Chondrocyte (in vitro differentiated cells): ENCODE measurements around the gene SLITRK4. TPM values are rescaled to one million over a fixed set of nuclear protein-coding genes. Genes with fewer than 3 reads are reported as not detected.

Experiments
- DNase-seq: peaks from one replicate; pipeline ENCODE4 v3.0.0; 2021; ENCODE audit warnings: mixed read lengths, low spot score
- H3K27ac Mint-ChIP-seq: one replicate; pipeline ENCODE4 v1.8.0; 2021; ENCODE audit warnings: mild to moderate bottlenecking, moderate library complexity, mixed read lengths; ENCODE audit not compliant: unreplicated experiment
- H3K27me3 Mint-ChIP-seq: 2 replicates; pipeline ENCODE4 v1.8.0; 2021; ENCODE audit warnings: low read depth, mixed read lengths
- H3K36me3 Mint-ChIP-seq: 2 replicates; pipeline ENCODE4 v1.8.0; 2021; ENCODE audit warnings: low read depth, mixed read lengths
- H3K4me1 Mint-ChIP-seq: 2 replicates; pipeline ENCODE4 v1.8.0; 2021; ENCODE audit warnings: low read depth, mild to moderate bottlenecking, mixed read lengths
- H3K4me3 Mint-ChIP-seq: one replicate; pipeline ENCODE4 v1.8.0; 2021; ENCODE audit warnings: mild to moderate bottlenecking, moderate library complexity, mixed read lengths; ENCODE audit not compliant: unreplicated experiment
- H3K9me3 Mint-ChIP-seq: 2 replicates; pipeline ENCODE4 v1.8.0; 2021; ENCODE audit warnings: low read depth, mixed read lengths
- CTCF ChIP-seq: fragments of 200-600 bp; sonication (generic); IDR thresholded peaks from 2 replicates; pipeline ENCODE4 v1.5.0; 2021; ENCODE audit warnings: antibody characterized with exemption, mild to moderate bottlenecking, moderate library complexity
- long read RNA-seq: library from polyadenylated mRNA; stranded (forward); transcript quantifications from one replicate; pipeline ENCODE4 v2.0.0, GENCODE V29; 2021
- total RNA-seq: library from RNA; stranded (reverse); gene quantifications from 3 replicates; pipeline ENCODE4 v1.2.1, GENCODE V29; 2021

SLITRK4 gene
- total RNA-seq, result 0.82 to 2.4 TPM (median 2.1 TPM) in 3 replicates
- long read RNA-seq, transcript SLITRK4-201 (2 exons, 3,357 nt), result major isoform, 7 of 8 reads
- long read RNA-seq, partial matches to known transcripts, result 0 of 8 reads
- long read RNA-seq, other reads (novel, unspliced or antisense), result 0 of 8 reads

- H3K4me3 Mint-ChIP-seq, result peak within 1 kb of the TSS; percentile 52
- no peak for TF ChIP-seq CTCF
- H3K27ac Mint-ChIP-seq, result no peak within 1 kb of the TSS
- H3K27me3 Mint-ChIP-seq, result peaks cover 18% of the 10 kb centered on the region
- no peak for DNase-seq
- H3K4me1 Mint-ChIP-seq, result peaks cover 17% of the 10 kb centered on the region
- H3K36me3 Mint-ChIP-seq, result no peaks in the 10 kb centered on the region
- H3K9me3 Mint-ChIP-seq, result no peaks in the 10 kb centered on the region
Observed at GRCh38 chrX:143635915-143636314, at the start of gene SLITRK4. Gene SLITRK4 (minus strand): TSS chrX:143636101. CDS start chrX:143631108, 4,993 bp downstream.

GRCh38 chrX:143683486-143683885 lies 47.6 kb upstream of the SLITRK4 start:
- TF ChIP-seq CTCF, result no peak
- Mint-ChIP-seq H3K9me3 (peaks cover 18% of the 10 kb centered on the region), H3K27me3 (no peaks in the 10 kb centered on the region), H3K36me3 (no peaks in the 10 kb centered on the region), H3K4me3 (no peak overlapping the region), H3K27ac (no peak overlapping the region), H3K4me1 (no peaks in the 10 kb centered on the region)
- DNase-seq, result no peak

- Mint-ChIP-seq H3K9me3 (no peaks in the 10 kb centered on the region), H3K27me3 (no peaks in the 10 kb centered on the region), H3K27ac (no peak overlapping the region), H3K36me3 (no peaks in the 10 kb centered on the region), H3K4me3 (no peak overlapping the region), H3K4me1 (no peaks in the 10 kb centered on the region)
- DNase-seq, result no peak
- no peak for TF ChIP-seq CTCF
Observed at GRCh38 chrX:143674926-143675325, 39.0 kb upstream of the SLITRK4 start.

GRCh38 chrX:143669395-143669794 lies 33.5 kb upstream of the SLITRK4 start:
- Mint-ChIP-seq H3K27me3 (peaks cover 4% of the 10 kb centered on the region), H3K9me3 (peaks cover 3% of the 10 kb centered on the region), H3K4me1 (no peaks in the 10 kb centered on the region), H3K27ac (no peak overlapping the region), H3K36me3 (no peaks in the 10 kb centered on the region), H3K4me3 (no peak overlapping the region)
- no peak for DNase-seq
- TF ChIP-seq CTCF, result peak; percentile 50

- no peak for DNase-seq
- H3K4me3 Mint-ChIP-seq, result no peak overlapping the region
- H3K27me3 Mint-ChIP-seq, result peaks cover 3% of the 10 kb centered on the region
- no peaks in the 10 kb centered on the region for H3K36me3 Mint-ChIP-seq
- peaks cover 3% of the 10 kb centered on the region for H3K9me3 Mint-ChIP-seq
- TF ChIP-seq CTCF, result peak; percentile 84
- no peak overlapping the region for H3K27ac Mint-ChIP-seq
- no peaks in the 10 kb centered on the region for H3K4me1 Mint-ChIP-seq
Observed at GRCh38 chrX:143664302-143664701, 28.4 kb upstream of the SLITRK4 start.
